ENCODE data around the gene ZNF644. TPM values are rescaled to one million over a fixed set of nuclear protein-coding genes. Genes with fewer than 3 reads are reported as not detected.
"Not testable (repeated sequence)": the region's sequence is repeated elsewhere in the genome, so short reads cannot be mapped to it uniquely, and the experiment has no call there.

ZNF644 gene
- total RNA-seq, 1 donor from 2014 or later: 49.8 TPM

DNA sequence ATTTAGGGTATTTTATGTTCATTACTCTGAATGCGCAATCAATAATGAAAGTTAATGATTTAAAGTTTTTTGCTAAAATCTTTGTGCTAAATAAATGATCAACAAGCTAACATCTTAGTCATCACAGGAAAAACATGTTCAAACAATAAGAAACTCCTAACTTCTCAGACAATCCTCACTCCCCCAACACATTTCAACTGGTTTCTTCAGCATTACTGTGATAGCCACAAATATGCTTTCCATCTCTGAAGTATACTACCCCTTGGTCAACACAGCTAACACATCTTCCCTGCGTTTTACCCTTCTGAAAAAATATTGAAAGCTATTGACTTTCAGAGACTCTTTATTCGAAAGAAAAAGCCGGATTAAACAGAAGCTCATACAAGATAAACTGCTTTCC, 85.8 kb downstream of the ZNF644 start:
- no peaks in the 10 kb centered on the region for H3K27me3 Mint-ChIP-seq (ENCODE audit: low read depth)
- H3K4me3 Mint-ChIP-seq (ENCODE audit: low read depth): no peak overlapping the region
- no peaks in the 10 kb centered on the region for H3K9me3 Mint-ChIP-seq
- H3K27ac Mint-ChIP-seq: no peak overlapping the region
- no peak for DNase-seq (ENCODE audit: low spot score)
- peaks cover 3% of the 10 kb centered on the region for H3K4me1 Mint-ChIP-seq (ENCODE audit: low read depth)
- H3K36me3 Mint-ChIP-seq (ENCODE audit: low read depth): peaks cover 72% of the 10 kb centered on the region
- intact Hi-C loops (cut with micrococcal nuclease): no loop called here

DNA sequence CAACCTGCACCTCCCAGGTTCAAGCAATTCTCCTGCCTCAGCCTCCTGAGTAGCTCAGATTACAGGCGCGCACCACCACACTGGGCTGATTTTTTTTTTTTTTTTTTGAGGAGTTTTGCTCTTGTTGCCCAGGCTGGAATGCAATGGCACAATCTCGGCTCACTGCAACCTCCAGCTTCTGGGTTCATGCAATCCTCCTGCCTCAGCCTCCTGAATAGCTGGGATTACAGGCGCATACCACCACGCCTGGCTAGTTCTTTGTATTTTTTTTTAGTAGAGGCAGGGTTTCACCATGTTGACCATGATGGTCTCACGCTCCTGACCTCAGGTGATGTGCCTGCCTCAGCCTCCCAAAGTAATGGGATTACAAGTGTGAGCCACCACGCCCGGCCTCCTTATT, 93.6 kb downstream of the ZNF644 start:
- Mint-ChIP-seq H3K4me1 (ENCODE audit: low read depth) (peaks cover 23% of the 10 kb centered on the region), H3K36me3 (ENCODE audit: low read depth) (peaks cover 40% of the 10 kb centered on the region)
- H3K9me3 Mint-ChIP-seq; DNase-seq (ENCODE audit: low spot score); intact Hi-C loops (cut with micrococcal nuclease); H3K27me3 Mint-ChIP-seq (ENCODE audit: low read depth); H3K4me3 Mint-ChIP-seq (ENCODE audit: low read depth); H3K27ac Mint-ChIP-seq: not testable (repeated sequence)

DNA sequence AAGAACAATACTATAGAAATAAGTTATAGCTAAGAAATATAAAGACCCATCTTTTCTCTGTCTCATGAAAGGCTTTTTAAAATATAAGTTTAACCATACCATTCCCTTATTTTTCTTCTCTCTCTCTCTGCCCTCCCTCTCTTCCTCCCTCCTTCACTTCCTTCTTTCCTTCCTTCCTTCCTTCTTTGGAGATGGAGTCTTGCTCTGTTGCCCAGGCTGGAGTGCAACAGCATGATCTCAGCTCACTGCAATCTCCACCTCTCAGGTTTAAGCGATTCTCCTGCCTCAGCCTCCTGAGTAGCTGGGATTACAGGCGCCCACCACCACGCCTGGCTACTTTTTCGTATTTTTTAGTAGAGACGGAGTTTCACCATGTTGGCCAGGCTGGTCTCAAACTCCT, 94.2 kb downstream of the ZNF644 start:
- H3K27me3 Mint-ChIP-seq (ENCODE audit: low read depth); H3K9me3 Mint-ChIP-seq; intact Hi-C loops (cut with micrococcal nuclease); H3K27ac Mint-ChIP-seq; H3K4me3 Mint-ChIP-seq (ENCODE audit: low read depth); DNase-seq (ENCODE audit: low spot score): not testable (repeated sequence)
- Mint-ChIP-seq H3K36me3 (ENCODE audit: low read depth) (peaks cover 39% of the 10 kb centered on the region), H3K4me1 (ENCODE audit: low read depth) (peaks cover 23% of the 10 kb centered on the region)

DNA sequence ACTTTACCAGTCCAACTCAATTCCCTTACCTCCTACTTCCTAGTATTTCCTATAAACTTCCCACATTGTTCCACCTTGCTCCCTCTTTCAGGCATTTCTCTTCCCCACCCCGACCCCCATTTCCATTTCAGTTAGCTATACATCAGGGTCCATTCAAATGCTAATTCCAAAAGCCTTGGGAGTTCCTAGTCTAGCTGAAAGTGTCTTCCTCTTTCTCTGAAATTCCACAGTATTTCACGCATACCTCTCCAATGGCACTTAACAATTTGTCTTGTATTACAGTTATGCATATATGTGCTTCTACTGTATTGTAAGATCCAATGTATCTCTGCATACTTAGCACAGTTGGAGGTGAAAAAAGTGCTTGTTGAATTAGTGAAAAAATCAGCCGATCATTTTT, 94.9 kb downstream of the ZNF644 start:
- Mint-ChIP-seq H3K4me1 (ENCODE audit: low read depth) (peaks cover 27% of the 10 kb centered on the region), H3K27ac (no peak overlapping the region), H3K4me3 (ENCODE audit: low read depth) (no peak overlapping the region), H3K9me3 (no peaks in the 10 kb centered on the region), H3K36me3 (ENCODE audit: low read depth) (peaks cover 38% of the 10 kb centered on the region), H3K27me3 (ENCODE audit: low read depth) (no peaks in the 10 kb centered on the region)
- intact Hi-C loops (cut with micrococcal nuclease): no loop called here
- no peak for DNase-seq (ENCODE audit: low spot score)

DNA sequence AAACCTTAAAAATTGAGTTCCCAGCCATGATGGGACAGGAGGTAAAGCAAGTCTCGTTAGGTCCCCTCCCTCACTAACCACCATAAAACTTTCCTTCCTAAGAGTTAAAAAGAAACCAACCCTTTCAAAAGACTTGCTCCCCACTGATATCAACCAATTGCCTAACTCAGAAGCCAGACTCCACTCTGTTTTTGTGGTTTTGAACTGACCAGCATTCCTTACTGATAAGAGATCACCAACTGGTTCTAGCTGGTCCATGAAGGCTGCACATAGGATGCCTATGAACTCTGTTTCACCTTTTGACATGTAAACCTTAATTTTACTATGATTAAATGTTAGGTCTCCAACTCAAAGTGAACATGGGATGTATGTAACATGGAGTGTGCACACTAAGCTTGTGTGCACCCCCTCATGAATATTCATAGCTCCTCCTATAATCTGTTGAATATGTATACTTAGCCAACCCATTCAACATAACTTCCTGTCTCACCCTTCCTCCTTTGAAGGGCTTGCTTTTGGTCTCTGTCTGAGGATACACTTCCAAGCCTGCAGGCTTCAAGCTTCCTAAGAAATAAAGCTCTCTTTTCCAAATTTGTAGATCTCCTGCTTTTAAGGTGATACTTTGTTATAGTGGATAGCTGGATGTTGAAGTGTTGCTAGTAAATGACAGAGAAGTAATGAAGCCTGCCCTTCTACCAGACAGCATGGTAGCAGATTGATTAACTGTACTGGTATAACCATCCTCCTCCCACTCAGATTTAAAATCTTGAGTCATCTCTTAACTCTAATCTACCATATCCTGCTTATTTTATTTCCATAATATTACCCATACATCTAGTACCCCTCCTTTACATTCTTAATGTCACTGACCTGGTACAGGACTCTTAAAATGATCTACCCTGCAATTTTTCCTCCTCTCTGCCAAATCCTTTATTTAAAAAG, 95.6 kb downstream of the ZNF644 start:
- Mint-ChIP-seq H3K27me3 (ENCODE audit: low read depth) (no peaks in the 10 kb centered on the region), H3K4me1 (ENCODE audit: low read depth) (peaks cover 30% of the 10 kb centered on the region), H3K9me3 (no peaks in the 10 kb centered on the region), H3K4me3 (ENCODE audit: low read depth) (no peak overlapping the region), H3K36me3 (ENCODE audit: low read depth) (peaks cover 40% of the 10 kb centered on the region), H3K27ac (peak overlapping the region; percentile 16)
- intact Hi-C loops (cut with micrococcal nuclease): no loop called here
- DNase-seq (ENCODE audit: low spot score): no peak

DNA sequence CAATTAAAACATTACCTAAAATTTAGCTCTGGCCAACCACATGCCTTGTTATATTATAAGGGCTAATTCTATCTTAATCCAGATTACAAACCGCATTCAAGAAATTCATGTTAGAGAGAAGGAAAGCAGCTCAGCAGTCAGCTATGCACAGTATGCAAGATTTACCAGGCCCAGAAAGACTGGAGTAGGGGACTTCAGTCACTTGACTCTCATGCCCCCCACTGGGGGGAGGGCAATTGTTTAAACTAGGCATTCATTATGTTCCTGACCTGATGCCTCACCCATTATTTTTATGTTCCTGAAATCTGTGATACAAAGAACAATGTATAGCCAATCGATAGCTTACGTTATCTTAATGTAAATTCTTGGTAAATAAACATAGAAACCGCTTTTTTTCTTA, 96.9 kb downstream of the ZNF644 start:
- H3K27ac Mint-ChIP-seq: no peak overlapping the region
- H3K4me1 Mint-ChIP-seq (ENCODE audit: low read depth): peaks cover 34% of the 10 kb centered on the region
- peaks cover 37% of the 10 kb centered on the region for H3K36me3 Mint-ChIP-seq (ENCODE audit: low read depth)
- DNase-seq (ENCODE audit: low spot score): no peak
- intact Hi-C loops (cut with micrococcal nuclease): loop anchor here (5.0 kb wide), 1 partner anchor 32 kb away; no protein-coding TSS in a partner anchor
- no peak overlapping the region for H3K4me3 Mint-ChIP-seq (ENCODE audit: low read depth)
- no peaks in the 10 kb centered on the region for H3K27me3 Mint-ChIP-seq (ENCODE audit: low read depth)
- H3K9me3 Mint-ChIP-seq: no peaks in the 10 kb centered on the region

DNA sequence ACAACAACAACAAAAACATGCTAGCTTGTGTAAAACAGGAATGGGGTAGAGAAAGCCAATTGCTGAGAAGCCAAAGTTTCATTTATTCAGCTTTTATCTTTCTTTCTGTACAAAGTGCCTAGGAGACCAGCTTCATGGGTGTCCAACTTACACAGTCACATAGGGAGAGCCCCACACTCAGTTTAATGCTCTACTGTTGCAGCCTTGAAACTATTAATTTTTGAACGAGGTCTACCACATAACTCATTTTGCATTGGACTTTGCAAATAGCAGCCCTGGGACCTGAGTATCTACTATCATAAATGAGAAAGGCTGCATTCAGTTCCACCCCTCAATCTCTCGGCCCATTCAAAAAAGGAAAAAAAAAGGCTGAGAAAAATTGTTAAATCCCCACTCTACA, 98.8 kb downstream of the ZNF644 start:
- H3K4me3 Mint-ChIP-seq (ENCODE audit: low read depth): no peak overlapping the region
- peaks cover 31% of the 10 kb centered on the region for H3K36me3 Mint-ChIP-seq (ENCODE audit: low read depth)
- DNase-seq (ENCODE audit: low spot score): no peak
- H3K27me3 Mint-ChIP-seq (ENCODE audit: low read depth): no peaks in the 10 kb centered on the region
- no peaks in the 10 kb centered on the region for H3K9me3 Mint-ChIP-seq
- H3K27ac Mint-ChIP-seq: no peak overlapping the region
- intact Hi-C loops (cut with micrococcal nuclease): loop anchor here (5.0 kb wide), 1 partner anchor 34 kb away; no protein-coding TSS in a partner anchor
- peaks cover 44% of the 10 kb centered on the region for H3K4me1 Mint-ChIP-seq (ENCODE audit: low read depth)

DNA sequence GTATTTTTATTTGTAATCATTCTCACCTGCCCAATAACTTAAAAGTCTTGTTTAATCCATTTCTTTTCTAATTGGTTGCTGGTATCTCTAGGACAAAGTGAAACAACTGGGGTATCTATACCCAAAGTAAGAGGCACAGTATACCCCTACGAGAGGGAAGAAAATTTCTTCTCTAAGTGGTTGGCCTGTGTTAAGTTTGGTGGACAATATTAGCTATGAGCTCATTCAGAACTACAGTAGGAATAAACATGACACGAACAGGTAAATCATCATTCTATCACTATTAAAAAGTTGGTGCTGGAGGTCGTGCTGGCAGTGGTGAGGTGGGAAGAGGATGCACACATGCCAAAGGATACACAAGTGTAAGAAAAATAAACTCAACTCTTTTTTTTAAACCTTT, 99.6 kb downstream of the ZNF644 start:
- Mint-ChIP-seq H3K36me3 (ENCODE audit: low read depth) (peaks cover 32% of the 10 kb centered on the region), H3K27me3 (ENCODE audit: low read depth) (no peaks in the 10 kb centered on the region), H3K27ac (no peak overlapping the region), H3K4me1 (ENCODE audit: low read depth) (peaks cover 44% of the 10 kb centered on the region), H3K4me3 (ENCODE audit: low read depth) (no peak overlapping the region), H3K9me3 (no peaks in the 10 kb centered on the region)
- no peak for DNase-seq (ENCODE audit: low spot score)
- intact Hi-C loops (cut with micrococcal nuclease): loop anchor here (5.0 kb wide), 1 partner anchor 35 kb away; no protein-coding TSS in a partner anchor

DNA sequence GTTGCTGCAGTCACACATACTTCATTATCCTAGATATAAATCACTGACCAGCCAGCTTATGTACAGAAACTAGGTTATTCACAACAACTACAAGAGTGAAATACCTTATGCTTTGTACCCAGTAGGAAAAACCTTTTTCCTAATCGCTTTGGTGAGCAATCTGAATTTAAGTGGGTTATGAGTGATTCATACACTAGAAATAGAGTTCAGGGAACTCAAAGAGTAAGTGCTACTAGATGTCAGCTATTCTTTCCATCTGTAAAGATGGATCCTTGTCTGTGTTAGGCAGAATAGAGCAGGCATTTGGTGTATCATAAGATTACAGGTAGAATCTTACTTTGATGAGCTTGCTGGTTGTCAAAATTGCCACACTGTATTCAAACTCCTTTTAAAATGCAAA, 101.9 kb downstream of the ZNF644 start:
- Mint-ChIP-seq H3K9me3 (no peaks in the 10 kb centered on the region), H3K4me3 (ENCODE audit: low read depth) (no peak overlapping the region), H3K27ac (no peak overlapping the region), H3K4me1 (ENCODE audit: low read depth) (peaks cover 29% of the 10 kb centered on the region), H3K36me3 (ENCODE audit: low read depth) (peaks cover 30% of the 10 kb centered on the region), H3K27me3 (ENCODE audit: low read depth) (no peaks in the 10 kb centered on the region)
- DNase-seq (ENCODE audit: low spot score): no peak
- intact Hi-C loops (cut with micrococcal nuclease): loop anchor here (5.0 kb wide), 1 partner anchor 37 kb away; no protein-coding TSS in a partner anchor

DNA sequence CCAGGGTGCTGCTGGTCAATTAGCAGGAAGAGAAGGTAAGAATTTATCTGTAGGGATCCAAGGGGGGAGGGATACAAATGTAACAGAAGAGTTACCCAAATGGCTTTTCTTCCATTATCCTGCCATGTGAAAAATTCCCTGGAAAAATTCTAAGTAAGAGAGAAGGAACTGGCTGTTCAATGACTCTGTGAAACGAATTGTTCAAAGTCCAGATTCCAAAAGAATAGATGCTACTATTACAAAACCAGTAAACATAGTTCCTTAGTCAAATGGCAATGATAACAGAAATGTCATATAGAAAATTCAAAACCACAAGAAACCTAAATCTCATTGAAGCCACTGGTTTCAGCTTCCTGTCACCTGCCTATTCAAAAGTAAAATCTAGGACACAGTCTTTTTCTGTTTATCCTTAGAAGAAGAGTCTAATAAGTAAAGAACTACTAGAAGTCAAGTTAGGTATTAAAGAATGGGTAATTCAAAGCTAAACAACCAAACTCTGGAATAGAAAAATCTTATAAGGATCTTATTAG, 102.6 kb downstream of the ZNF644 start:
- H3K27ac Mint-ChIP-seq: no peak overlapping the region
- H3K9me3 Mint-ChIP-seq: no peaks in the 10 kb centered on the region
- DNase-seq (ENCODE audit: low spot score): no peak
- peaks cover 27% of the 10 kb centered on the region for H3K4me1 Mint-ChIP-seq (ENCODE audit: low read depth)
- intact Hi-C loops (cut with micrococcal nuclease): no loop called here
- peaks cover 34% of the 10 kb centered on the region for H3K36me3 Mint-ChIP-seq (ENCODE audit: low read depth)
- H3K4me3 Mint-ChIP-seq (ENCODE audit: low read depth): no peak overlapping the region
- H3K27me3 Mint-ChIP-seq (ENCODE audit: low read depth): no peaks in the 10 kb centered on the region

DNA sequence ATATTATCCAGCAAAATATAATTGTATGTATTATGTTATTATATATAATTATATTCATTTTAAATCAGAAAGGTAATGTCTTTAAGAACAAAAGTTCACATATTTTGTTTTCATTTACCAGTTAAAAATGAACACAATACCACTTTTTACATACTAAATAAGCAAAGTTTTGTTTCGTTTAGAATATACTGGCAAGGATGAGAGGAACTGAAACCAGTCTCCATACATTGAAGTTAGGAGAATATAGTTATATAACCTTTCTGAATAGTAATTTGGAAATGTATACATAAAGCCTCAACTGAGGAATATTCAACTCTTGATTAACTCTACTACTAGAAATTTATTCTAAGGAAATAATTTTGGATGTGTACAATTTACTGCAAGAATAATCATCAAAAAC, 110.5 kb downstream of the ZNF644 start:
- H3K27ac Mint-ChIP-seq: no peak overlapping the region
- DNase-seq (ENCODE audit: low spot score): no peak
- H3K4me1 Mint-ChIP-seq (ENCODE audit: low read depth): no peaks in the 10 kb centered on the region
- intact Hi-C loops (cut with micrococcal nuclease): no loop called here
- no peak overlapping the region for H3K4me3 Mint-ChIP-seq (ENCODE audit: low read depth)
- peaks cover 19% of the 10 kb centered on the region for H3K36me3 Mint-ChIP-seq (ENCODE audit: low read depth)
- no peaks in the 10 kb centered on the region for H3K27me3 Mint-ChIP-seq (ENCODE audit: low read depth)
- H3K9me3 Mint-ChIP-seq: no peaks in the 10 kb centered on the region

DNA sequence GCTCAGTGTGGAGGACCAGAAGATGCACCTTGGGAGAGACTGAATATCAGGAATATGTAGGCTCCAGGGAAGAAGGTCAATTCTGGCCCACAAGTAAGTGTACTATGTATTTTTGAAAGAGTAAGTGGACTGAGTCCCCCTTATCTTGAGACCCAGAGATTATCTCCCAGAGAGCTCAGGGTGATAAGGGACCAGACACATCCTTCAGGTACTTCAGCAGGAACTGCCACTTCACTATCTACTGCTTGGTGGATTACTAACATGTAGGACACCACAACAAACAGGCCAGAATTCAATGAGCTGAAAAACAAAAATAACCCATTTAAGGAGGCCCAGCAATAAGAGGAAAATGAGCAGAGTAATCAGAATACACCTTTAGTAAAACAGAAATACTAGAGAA, 119.2 kb downstream of the ZNF644 start:
- Mint-ChIP-seq H3K27me3 (ENCODE audit: low read depth) (no peaks in the 10 kb centered on the region), H3K4me1 (ENCODE audit: low read depth) (no peaks in the 10 kb centered on the region), H3K27ac (no peak overlapping the region), H3K9me3 (no peaks in the 10 kb centered on the region), H3K36me3 (ENCODE audit: low read depth) (peaks cover 52% of the 10 kb centered on the region), H3K4me3 (ENCODE audit: low read depth) (no peak overlapping the region)
- intact Hi-C loops (cut with micrococcal nuclease): no loop called here
- DNase-seq (ENCODE audit: low spot score): no peak

DNA sequence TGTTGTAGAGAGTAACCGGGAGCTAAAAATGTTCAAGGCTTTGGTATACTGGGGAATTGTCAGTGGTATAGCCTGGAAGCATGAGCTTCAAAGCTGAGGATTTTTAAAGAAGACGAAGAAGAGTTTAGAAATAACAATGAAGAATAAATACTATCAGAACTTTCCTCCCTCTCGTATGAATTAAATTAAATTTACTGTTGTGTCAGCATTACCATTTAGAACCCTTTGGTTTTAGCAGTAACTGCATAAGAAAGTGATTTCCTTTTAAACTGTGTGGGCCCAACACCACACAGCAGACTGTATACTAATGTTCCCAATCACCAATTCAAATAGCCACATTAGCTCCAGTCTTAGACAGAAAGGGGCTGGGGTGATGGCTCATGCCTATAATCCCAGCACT, 122.6 kb downstream of the ZNF644 start:
- H3K36me3 Mint-ChIP-seq (ENCODE audit: low read depth): peaks cover 59% of the 10 kb centered on the region

More for the DNA sequence above, 122.6 kb downstream of the ZNF644 start:
- no peaks in the 10 kb centered on the region for H3K9me3 Mint-ChIP-seq
- no peak for DNase-seq (ENCODE audit: low spot score)
- no peaks in the 10 kb centered on the region for H3K4me1 Mint-ChIP-seq (ENCODE audit: low read depth)
- no peak overlapping the region for H3K27ac Mint-ChIP-seq
- H3K27me3 Mint-ChIP-seq (ENCODE audit: low read depth): no peaks in the 10 kb centered on the region
- intact Hi-C loops (cut with micrococcal nuclease): no loop called here
- no peak overlapping the region for H3K4me3 Mint-ChIP-seq (ENCODE audit: low read depth)
